Measurements from ENCODE around the gene LINC01488.

The LINC01488 gene

DNA sequence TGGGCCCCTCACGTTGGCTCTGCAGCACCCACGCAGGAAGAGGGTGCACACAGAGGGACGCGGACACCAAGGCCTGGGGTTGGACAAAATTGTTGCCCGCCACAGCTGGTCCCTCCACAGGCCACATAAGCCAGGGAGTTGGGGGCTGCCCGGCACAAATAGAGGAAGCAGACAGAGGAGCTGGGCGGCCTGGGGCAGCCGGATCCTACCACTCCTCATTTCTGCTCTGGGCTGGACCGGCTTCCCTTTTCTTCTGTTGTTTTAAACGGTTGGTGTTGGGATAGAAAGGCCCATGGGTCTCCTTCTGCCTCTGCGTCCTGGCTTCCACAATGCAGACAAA, 36.4 kb upstream of the LINC01488 start:
- no peak for DNase-seq (ENCODE audit: low read depth in 2 of 2)

DNA sequence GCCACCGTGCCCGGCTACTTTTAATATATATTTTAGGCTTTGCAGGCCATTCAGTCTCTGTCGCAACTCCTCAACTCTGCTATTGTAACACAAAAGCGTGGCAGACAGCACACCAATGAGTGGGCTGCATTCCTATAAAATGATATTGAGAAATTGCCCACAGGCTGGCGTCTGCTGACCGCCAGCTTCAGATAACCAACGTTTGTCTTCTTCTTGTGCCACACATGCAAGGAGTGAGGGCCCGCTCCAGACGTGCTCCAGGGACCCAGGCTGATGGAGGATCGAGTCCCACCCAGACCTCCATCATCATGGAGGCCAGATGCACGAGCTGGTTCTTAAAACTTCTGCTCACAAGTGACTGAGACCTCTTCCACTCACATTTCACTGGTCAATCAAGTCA, 35.4 kb upstream of the LINC01488 start:
- DNase-seq (ENCODE audit: low read depth in 2 of 2): no peak

DNA sequence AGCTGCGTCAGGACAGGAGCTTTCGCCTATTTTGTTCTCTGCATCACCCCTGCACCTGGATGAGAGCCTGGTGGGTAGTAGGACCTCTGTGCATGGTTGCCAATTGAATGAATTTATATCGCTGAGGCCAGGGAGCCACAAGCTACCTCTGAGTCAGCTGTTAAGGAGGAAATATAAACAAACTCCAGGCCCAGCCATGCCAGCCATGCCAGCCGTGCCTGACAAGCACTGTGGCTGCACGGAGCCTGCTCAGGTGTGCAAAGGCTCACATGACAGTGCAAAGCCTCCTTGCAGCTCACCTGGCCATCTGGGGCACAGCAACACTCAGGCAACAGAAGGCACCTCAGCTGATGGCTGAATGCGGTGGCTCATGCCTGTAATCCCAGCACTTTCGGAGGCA, 33.7 kb upstream of the LINC01488 start:
- no peak for DNase-seq (ENCODE audit: low read depth in 2 of 2)

DNA sequence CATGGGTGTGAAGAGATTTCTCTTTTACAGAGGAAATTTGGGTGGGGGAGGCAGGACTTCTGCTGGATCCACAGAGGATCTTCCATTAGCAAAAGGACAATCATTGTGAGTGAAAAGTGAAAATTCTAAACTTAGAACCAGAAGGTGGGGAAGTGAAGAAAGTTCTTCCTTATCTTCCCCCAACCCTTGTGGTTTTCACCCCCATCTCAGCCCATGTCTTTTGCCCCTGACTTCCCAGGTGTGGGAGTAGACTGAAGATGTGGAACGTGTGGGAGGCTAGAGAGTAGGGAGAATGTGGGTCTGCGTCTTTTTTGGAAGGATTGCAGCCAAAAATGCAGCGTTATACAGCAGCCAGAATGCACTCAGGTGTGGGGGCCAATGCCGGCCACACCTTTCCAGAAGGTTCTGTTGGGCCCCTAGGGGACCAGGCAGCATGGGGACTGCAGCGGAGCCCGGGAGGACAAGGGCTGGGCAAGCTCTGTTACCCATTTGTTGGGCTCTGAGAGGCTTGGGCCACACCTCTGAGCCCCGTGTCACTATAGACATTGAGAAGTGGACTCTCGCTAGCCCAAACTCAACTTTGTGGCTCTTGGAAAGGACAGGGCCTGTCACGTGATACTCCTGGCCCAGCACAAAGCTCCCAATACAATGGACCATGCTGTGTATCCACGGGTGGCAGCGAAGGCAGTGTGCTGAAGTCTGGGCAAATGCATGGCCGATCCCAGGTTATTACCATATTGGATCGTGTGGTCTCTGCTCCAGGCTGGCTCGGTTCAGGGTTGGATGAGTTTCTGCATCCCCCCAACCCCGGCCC, 32.8 kb upstream of the LINC01488 start:
- no peak for DNase-seq (ENCODE audit: low read depth in 2 of 2)

DNA sequence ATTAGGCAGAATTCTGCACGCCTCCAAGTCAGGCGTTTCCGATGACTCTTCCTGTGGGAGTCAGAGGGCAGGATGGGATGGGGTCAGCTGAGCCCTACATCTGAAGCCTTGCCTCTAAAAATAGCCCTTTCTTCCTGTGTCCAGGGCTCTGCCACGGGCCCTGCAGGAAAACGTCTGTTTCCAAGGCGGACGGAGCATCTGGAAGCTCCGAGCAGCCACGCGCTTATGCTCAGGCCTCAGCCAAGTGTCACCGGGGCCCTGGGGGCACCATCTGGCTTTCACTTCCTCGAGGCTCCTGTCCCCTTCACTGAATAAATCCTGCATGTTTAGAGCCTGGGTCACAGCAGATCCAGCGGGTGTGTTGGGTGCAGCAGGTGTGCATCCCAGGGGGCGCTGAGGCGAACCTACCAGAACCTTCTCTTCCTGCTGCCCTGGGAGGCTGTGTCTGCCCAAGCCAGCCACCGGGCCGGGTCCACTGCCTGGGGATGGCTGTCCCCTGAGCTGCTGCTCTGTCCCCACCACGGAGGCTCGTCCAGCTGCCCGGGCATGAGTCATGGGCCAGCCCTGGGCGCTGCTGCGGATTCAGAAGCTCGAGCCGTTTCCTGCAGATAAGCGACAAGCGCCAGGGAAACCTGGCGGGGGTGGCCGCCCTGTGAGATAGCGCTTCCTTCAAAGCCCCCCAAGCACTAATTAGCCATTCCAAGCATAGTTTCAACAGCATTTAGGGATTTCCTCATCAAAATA, 32.0 kb upstream of the LINC01488 start:
- DNase-seq (ENCODE audit: low read depth in 2 of 2): no peak

DNA sequence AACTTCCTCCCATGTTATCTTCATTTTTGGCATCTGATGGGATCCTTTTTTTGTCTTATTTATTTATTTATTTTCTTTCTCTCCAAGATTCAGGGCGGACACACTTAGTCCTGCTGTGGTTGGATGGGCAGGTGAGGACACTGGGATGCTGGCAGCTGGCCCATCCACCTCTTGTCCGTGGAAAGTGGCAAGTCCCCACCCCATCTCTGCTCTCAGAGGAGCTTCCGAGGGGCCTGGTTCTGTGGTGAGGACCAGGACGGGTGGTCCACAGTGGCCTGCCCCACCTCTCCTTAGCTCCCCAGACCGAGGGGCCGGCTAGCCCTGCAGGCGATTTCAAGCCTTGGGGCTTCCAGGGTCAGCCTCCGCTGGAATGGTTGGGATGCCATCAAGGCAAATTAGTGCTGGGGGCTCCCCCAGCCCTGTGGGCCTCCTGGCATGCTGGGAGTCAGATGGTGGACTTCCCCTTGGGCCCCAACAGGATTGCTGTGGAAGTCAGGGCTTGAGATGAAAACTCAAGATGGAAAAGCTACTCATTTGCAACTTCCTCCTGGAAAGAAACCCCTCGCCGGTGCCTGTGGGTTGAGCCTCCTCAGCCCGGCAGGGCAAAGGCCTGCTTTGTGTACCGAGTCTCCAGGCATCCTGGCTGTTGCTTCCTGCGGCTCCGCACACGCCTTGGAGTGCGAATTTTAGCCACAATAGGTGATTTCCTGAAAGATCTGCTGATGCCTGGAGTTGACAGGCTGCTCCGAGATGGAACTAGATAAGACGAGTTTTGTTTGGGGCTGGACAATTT, 31.2 kb upstream of the LINC01488 start:
- DNase-seq (ENCODE audit: low read depth in 2 of 2): no peak

DNA sequence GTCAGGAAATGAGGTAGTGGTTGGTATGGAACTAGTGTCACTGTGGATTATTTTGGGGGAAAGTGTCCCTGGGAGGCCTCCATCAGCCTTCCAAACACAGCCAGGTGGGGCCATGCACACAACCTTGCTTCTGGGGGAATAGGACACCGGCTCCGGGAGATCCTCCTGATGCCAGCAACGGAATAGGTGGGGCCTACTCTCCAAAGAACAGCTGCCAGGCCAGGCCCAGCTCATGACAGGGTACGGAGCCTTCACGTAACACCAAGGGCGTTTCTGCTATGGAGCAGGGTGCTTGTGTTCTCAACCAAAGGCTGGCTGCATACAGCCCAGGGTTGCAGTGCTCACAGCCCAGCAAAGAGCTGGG, 30.6 kb upstream of the LINC01488 start:
- DNase-seq (ENCODE audit: low read depth in 2 of 2): no peak

DNA sequence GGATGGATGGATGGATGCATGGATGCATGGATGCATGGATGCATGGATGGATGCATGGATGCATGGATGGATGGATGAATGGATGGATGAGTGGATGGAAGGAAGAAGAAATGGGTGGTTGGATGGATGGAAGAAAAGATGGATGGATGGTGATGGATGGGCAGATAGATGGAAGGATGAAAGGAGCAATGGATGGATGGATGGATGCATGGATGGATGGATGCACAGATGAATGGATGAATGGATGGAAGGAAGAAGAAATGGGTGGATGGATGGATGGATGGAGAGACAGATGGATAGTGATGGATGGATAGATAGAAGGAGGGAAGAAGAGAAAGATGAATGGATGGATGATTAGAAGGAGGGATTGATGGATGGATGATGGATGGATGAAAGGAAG, 30.2 kb upstream of the LINC01488 start:
- DNase-seq (ENCODE audit: low read depth in 2 of 2): no peak

DNA sequence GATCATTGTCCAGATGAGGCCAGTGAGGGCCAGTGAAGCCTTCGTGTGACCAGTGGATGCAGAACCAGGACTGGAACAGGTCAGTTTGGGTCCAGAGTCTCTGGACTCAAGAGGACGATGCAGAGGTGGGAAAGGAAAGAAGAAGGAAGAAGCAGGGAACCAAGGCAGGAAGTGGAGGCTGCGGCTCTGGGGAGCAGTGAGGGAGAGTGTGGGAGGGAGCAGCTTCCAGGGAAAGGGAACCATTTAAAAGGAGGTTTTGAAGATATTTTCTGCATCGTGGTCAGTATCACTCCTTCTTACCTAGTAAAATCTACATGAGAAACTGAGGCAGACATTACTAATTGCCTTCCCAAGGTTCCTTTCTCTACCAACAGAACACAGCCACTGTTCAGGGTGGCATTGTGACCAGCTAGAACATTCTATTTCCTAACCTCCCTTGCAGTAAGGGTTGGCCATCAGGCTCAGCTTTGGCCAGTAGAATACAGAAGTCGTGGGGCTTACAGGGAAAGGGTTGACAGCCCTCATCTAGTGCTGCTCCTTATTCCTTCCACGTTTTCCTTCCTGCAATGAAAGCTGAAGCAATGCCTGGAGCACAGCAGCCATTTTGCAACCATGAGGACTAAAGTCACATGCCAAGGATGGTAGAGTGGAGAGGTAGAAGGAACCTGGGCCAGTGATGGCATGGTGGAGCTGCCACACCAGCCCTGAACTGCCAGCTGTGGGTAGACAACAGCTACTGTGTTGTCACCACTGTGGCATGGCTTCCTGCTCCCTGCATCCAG, 29.1 kb upstream of the LINC01488 start:
- no peak for DNase-seq (ENCODE audit: low read depth in 2 of 2)

DNA sequence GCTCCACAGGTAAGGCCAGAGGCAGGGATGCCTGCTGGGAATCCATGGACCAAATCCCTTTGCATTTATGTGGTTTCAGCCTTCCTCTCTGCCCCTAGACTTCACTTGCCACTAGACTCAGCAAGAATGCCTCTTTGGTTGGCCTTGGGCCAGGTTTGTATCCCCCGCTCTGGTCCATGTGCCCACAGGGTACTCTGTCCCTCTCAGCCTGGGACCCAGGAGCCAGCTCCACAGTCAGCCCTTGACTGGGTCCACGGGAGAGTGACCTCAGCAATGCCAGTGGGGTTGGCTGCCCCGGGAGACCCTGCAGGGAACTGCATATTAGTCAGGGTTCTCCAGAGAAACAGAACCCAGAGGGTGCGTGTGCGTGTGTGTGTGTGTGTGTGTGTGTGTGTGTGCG, 28.3 kb upstream of the LINC01488 start:
- DNase-seq (ENCODE audit: low read depth in 2 of 2): no peak

DNA sequence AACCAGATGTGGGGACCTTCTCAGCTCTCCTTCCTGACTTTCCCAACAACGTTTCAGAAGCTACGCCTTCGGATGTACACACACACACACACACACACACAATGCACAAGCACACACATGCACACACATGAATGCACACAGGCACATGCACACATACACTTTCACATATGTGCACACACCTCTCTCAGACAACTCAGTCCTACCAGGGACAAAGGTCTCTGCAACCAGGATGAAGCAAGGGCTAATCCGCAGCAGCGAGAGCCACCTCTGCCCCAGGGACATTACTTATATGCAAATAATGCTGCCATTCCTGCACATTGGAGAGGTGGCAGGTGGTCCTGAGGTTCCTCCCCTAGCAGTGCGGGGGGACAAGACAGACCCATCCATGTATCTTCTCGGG, 27.4 kb upstream of the LINC01488 start:
- no peak for DNase-seq (ENCODE audit: low read depth in 2 of 2)

DNA sequence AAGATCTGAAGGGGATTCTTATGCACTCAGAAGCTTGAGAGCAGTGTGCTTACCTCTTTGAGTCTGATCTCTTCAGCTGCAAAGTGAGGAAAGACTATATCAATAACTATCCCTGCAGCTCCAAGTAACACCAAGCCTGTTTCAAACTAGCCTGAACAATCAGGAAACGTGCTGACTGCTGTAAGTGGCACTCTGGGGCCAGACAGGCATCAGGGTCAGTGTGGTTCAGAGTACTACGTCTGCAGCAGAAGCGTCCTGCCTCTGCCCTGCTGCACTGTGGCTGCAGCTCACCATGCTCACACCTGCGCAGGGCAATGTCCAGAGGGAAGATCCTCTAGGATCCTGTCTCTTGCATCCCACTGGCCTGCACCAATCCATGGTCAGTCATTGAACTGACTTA, 25.5 kb upstream of the LINC01488 start:
- no peak for DNase-seq (ENCODE audit: low read depth in 2 of 2)

DNA sequence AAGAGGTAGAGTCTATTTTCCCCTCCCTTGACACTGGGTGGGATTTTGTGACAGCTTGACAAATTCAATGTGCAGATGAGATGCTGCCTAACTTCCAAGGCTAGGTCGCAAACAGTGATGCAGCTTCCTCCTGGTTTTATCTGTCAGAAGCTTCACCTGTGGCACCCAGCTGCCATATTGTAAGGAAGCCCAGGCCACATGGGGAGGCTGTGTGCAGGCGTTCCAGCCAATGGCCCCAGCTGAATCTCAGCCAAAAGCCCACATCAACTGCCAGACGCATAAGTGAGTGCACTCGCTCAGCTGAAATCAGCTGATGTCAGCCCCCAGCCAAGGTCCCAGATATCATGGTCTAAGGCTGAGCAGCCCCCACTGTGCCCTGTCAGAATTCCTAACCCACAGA, 24.8 kb upstream of the LINC01488 start:
- DNase-seq (ENCODE audit: low read depth in 2 of 2): no peak

DNA sequence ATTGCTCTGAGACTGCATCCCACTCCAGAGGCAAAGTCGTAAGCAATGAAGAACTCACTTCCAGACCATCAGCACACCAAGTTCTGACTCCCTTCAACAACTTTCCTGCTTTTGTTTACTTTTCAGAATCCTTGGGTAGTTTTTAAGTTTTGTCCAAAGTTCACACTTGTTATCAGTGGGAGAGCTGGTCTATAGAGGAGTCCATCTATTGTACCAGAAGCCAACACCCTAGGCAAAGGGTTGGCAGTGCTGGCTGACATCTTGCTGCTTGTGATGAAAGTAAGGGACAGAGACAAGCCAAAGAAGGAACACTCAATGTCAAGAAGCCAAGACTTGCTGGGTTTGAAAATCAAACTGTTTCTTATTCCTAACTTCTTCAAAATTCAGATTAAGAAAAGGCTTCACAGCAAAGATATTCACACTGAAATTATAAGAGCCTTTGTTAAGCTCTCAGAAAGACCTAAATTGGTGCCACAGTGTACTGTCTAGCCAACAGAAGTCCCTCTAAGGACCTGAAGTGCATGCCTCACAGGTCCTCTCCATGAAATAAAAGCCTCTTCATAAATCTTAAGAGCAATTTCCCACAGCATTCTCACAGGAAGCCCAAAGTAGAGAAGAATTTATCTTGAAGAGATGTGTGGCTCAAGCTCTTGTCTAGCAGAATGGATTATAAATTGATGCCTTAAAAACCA, 21.5 kb upstream of the LINC01488 start:
- no peak for DNase-seq (ENCODE audit: low read depth in 2 of 2)

DNA sequence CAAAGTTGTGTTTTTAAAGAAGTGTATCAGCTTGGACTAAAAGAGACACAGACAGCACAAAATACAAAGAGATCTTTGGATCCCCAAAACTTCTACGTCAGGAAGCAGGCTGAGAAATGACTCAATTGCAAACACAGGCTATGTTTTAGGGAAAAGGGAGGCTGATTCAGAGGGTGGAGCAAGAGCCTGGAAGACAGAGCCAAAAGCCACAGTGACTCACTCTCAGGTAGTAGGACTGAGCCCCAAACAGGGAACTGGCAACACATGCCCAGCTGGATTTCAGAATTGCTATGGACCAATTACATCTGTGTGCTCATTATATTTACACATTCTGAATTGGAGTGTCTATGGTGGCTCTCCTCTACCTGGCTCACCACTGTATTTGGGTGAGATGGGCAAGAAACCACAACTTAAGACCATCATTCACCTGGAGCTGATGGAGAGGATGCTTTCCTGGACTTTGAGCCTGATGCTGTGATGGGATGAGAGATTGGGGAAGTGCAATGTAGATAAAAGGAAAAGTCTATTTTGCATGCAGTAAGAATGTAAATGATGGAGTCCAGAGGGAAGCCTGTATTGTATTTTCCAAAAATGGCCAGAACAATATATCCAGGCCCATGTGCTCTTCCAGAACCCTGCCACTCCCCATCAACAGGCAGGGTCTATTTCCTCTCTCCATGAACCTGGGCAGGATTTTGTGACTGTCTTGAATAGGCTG, 20.8 kb upstream of the LINC01488 start:
- DNase-seq (ENCODE audit: low read depth in 2 of 2): no peak

DNA sequence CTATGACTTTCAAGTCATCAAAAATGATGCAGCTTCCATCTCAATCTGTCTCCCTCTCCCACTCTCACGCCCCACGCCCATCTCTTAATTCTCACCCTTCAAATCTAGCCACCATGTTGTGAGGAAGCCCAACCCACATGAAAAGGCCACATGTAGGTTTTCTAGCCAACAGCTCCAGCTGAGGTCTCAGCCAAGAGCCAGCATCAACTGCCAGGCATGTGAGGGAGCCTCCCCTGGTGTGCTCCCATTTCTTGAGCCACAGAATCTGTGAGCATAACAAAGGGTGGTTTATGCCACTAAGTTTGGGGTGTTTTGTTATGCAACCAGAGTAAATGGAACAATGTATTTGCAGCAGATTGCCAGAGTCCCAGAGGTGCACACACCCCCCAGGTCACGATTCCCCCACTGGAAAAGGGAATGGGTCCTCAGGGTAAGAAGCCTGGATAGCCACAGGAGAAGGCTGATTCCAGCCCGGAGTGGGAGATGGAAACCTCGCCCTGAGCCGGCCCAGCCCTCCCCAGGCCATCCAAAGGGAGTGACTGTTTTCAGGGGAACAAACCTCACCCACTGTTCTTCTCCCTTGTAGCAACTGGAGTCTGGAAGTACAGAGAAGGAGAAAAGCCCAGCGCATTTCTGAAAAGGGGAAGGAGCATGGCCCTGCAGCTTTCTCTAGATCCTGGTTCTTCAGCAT, 20.0 kb upstream of the LINC01488 start:
- no peak for DNase-seq (ENCODE audit: low read depth in 2 of 2)

DNA sequence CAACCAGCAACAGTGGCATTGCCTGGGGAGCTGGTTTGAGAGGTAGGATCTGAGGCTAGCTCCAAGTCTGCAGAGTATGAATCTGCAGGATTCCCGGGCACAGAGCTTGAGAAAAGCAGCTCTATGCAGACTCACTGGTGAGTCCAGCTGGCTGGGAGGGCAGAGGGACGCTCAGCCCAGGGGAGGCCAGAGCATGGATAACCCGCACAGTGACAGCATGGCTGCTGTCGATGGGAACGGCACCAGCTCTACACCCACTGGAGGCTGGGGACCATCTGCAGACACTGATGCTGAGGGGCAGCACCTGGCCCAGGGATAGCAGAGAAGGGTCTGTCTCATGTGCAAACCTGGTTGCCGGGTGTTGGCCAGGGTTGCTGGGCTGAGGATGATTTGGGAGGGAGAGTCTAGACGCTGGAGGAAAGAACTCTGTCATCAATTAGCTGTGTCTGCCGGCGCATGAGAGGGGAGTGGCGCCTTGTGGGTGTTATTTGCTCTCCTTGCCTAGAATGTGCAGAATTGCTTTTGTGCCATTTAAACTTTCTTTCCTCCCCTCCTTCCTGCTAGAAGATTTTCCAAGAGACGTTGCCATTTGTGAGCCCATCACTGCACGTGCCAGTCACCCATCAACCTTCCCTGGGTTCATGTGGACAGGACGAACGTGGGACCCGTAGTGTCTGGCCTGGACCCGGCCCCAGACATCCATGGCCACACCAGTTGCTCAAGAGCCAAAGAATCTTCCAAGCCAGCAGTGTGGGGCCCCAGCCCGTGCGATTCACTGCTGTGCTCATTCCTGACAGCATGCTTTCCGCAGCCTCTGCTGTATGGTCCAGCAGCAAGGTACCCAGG, 19.1 kb upstream of the LINC01488 start:
- no peak for DNase-seq (ENCODE audit: low read depth in 2 of 2)

DNA sequence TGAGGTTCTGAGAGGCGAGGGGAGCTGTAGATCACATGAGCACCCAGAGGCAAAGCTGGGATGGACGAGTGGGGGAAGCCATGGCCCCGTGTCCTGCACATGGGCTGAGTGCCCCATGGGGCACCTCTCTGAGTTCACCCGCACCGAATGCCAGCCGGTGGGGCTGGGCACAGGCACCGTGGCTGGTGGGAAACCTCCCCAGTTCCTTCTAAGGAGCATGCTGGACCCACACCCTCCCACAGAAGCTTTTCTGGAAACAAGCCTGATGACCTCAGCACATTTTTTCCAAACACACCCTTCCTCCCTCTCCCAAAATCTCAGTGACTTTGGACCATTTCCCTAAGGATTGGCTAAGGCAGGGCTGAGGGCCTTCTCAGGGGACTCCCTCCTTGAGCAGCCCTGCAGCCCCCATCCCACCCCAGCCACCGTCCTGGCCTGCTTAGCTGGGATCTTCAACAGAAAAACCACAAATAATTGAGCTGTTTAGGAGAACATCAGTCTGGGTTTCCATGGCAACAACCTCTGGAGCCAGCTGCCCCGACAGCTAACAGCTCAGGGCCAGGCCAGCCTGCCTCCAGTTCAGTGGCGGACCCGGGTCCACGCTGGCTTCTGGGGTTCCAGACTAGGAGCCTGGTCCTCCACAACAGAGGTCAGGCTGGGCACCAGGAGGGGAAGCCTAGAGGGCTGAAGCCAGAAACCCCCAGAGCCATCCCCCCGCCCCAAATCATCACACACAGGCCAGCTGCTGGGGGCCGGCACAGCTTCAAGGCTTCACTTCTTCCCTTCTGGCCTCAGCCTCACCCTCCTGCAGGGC, 18.1 kb upstream of the LINC01488 start:
- DNase-seq (ENCODE audit: low read depth in 2 of 2): no peak

Data from stimulated activated CD4-positive, alpha-beta T cell treated with anti-CD3 and anti-CD28 coated beads, Interleukin-12 subunit alpha, Interleukin-12 subunit beta, amount 100 ng/mL, for 24 hours (primary cell).